Measurements from ENCODE around the gene MAFB. TPM values are rescaled to one million over a fixed set of nuclear protein-coding genes. Genes with fewer than 3 reads are reported as not detected.

MAFB gene
- 1 to 10 TPM; 1.7 to 2.4 TPM for total RNA-seq

GRCh38 chr20:40689100-40689942 is at the start of gene MAFB:
Gene MAFB, minus strand, starts transcription at chr20:40689236. Its CDS starts 386 bp downstream, at chr20:40688850.

